Epithelial cell of esophagus (primary cell): ENCODE data around the gene CYP2C9.
"Not testable (repeated sequence)": the region's sequence is repeated elsewhere in the genome, so short reads cannot be mapped to it uniquely, and the experiment has no call there.

Experiments
- DNase-seq: peaks from one replicate; pipeline ENCODE4 v3.0.0; 2010; ENCODE audit warnings: low read depth
- H3K4me3 ChIP-seq: 2 replicates; pipeline ENCODE4 v1.5.1; 2011; ENCODE audit warnings: mild to moderate bottlenecking, low read length, control low read depth
- TF ChIP-seq, protein P1 (sequence below): IDR thresholded peaks from 2 replicates; pipeline ENCODE4 v1.5.1; 2011; ENCODE audit warnings: low read depth, mild to moderate bottlenecking, low read length, control low read depth, inconsistent platforms; ENCODE audit not compliant: insufficient read depth; ENCODE audit errors: missing control alignments

Gene CYP2C9

DNA sequence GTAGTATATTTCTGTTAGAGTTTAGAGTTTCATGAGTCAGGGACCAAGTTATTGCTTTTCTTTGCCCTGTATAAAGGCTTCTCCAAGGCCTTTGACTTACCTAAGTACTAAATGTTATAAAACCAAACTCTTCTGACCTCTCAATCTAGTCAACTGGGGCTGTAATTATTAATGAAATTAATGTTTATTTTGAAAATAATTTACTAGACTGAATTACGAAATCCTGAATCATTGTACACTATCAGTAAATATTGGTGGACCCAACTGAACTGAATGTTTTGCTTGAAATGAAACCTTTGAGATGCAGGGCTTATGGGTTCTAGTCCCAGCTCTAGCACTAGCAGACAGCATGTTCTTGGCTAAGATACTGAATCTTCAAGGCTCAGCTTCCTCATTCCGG is 1.7 kb upstream of the CYP2C9 start:
- TF ChIP-seq, protein P1, sequence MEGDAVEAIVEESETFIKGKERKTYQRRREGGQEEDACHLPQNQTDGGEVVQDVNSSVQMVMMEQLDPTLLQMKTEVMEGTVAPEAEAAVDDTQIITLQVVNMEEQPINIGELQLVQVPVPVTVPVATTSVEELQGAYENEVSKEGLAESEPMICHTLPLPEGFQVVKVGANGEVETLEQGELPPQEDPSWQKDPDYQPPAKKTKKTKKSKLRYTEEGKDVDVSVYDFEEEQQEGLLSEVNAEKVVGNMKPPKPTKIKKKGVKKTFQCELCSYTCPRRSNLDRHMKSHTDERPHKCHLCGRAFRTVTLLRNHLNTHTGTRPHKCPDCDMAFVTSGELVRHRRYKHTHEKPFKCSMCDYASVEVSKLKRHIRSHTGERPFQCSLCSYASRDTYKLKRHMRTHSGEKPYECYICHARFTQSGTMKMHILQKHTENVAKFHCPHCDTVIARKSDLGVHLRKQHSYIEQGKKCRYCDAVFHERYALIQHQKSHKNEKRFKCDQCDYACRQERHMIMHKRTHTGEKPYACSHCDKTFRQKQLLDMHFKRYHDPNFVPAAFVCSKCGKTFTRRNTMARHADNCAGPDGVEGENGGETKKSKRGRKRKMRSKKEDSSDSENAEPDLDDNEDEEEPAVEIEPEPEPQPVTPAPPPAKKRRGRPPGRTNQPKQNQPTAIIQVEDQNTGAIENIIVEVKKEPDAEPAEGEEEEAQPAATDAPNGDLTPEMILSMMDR = no peak
- DNase-seq = no peak
- H3K4me3 ChIP-seq = no peak overlapping the region

DNA sequence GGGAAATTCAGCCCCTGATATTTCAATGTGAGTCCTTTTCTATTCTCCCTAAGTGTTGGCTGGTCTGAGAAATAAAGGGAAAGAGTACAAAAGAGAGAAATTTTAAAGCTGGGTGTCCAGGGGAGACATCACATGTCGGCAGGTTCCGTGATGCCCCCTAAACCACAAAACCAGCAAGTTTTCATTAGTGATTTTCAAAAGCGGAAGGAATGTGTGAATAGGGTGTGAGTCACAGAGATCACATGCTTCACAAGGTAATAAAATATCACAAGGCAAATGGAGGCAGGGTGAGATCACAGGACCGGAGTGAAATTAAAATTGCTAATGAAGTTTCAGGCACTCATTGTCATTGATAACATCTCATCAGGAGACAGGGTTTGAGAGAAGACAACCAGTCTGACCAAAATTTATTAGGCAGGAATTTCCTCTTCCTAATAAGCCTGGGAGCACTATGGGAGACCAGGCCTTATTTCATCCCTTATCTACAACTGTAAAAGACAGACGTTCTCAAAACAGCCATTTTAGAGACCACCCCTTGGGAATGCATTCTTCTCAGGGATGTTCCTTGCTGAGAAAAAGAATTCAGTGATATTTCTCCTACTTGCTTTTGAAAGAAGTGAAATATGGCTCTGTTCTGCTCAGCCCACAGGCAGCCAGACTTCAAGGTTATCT is 5.1 kb downstream of the CYP2C9 start:
- H3K4me3 ChIP-seq, DNase-seq: not testable (repeated sequence)

DNA sequence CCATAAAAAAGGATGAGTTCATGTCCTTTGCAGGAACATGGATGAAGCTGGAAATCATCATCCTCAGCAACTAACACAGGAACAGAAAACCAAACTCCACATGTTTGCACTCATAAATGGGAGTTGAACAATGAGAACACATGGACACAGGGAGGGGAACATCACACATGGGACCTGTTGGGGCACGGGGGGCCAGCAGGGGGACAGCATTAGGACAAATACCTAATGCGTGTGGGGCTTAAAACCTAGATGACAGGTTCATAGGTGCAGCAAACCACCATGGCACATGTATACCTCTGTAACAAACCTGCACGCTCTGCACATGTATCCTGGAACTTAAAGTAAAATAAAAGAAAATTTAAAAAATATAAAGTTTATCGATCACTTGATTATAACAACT is 7.7 kb downstream of the CYP2C9 start:
- DNase-seq, H3K4me3 ChIP-seq: not testable (repeated sequence)

DNA sequence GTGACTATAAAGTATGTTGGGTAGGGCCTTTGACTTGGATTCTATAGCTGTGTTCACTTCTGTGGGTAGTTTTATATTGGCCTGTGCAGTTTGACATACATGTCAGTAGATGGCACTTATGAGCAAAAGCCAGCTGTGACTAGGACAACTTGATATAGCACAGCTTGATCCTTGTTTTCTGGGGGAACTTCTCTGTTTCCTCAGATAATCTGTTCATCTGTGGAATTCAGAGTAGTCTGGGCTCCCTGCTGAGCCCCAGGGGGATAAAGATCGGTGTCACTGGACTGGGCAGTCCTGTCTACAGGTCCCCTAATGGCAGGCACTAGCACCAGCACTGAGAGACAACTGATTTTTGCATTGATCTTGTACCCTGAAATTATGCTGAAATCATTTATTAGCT is 25.4 kb downstream of the CYP2C9 start:
- H3K4me3 ChIP-seq = no peak overlapping the region
- peak; percentile 59 for DNase-seq
- TF ChIP-seq, protein P1 = peak; percentile 86

DNA sequence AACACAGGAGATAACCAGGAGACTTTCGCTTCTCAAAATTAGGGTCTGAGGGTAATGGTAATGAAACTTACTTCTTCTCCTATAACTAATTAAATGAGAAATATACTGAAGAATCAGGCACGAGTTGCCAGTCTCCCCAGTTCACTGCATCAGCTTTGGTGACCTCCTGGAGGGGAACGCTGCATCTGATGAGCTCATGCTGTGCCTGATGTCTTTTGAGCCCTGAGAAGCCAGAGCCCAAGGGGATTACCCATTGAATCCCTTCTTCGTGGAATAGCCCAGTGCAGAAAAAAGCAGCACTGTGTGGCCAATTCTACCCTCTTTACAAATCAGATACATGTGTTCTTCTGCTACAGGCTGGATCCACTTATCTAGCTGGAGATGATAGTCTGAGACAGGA is 45.1 kb downstream of the CYP2C9 start:
- TF ChIP-seq, protein P1 = no peak
- H3K4me3 ChIP-seq = no peak overlapping the region
- DNase-seq = no peak

DNA sequence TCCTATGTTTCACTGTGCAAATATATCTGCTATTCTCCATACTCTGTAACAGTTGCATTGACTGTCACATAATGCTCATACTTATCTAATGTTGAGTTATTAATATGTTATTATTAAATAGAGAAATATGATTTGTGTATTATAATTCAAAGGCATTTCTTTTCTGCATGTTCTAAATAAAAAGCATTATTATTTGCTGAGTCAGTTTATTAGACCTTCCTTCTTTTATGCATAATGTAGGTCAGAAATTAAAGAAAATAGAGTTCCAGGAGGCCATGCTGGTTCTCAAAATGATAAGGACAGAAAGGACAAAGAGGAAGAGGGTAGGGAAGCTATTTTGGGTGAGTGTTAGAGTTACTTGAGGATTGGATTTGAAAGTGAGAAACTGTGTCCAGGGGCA is 50.7 kb downstream of the CYP2C9 start:
- TF ChIP-seq, protein P1 = no peak
- H3K4me3 ChIP-seq = no peak overlapping the region
- DNase-seq = no peak

DNA sequence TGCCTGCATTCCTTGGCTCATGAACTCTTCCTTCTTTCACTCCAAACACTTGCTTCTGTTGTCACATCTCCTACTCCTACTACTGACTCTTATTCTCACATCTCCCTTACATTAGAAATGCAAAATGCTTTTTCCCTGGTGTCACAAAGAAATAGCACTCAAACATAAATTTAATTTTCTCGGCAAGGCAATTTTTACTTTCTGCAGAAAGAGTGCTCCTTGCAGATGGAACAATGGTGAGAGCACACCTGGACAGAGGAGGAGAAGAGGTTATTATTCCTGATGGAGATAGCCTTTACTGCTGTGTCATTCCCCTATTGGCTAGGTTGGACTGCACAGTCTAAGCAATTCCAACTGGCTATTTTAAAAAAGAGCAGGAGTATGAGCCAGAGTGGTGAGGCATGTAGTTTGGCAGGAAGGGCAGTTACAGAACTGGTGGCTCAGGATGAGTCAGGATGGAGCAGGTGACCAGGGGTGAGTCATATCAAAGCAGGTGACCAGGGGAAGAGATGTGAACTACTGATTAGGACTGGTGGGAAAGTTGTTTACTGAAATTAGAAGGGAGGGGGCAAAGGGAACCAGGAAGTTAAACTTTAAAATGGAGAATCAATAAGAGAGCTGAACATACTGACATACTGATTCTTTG is 52.9 kb downstream of the CYP2C9 start:
- no peak overlapping the region for H3K4me3 ChIP-seq
- peak; percentile 32 for DNase-seq
- TF ChIP-seq, protein P1 = no peak

DNA sequence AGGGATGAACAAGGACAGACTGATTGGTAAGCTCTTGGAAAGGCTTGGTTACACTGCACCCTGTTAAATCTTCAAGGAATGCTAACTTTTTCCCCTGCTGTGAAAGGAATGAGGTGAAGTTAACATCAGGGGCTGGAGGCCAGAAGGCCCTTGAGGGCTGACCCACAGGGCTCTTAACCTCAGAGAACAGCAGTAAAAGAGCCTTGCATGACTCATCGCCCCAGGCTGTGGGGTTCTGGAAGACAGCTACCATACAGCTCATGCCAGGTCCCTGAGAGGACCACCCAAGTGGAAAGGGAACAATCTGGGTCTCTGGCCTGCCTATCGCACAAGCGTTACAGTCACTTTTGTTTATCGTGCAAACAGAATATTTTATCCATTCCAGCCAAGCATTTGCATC is 54.4 kb downstream of the CYP2C9 start:
- TF ChIP-seq, protein P1 = no peak
- DNase-seq = no peak
- no peak overlapping the region for H3K4me3 ChIP-seq
